Measurements from ENCODE around the gene SPAG9.

Gene SPAG9

GRCh38 chr17:51071556-51071955 lies 49.1 kb downstream of the SPAG9 start:
- no peak overlapping the region for H3K4me3 ChIP-seq (ENCODE audit: control insufficient read depth, low read depth, low read length)
- no peak for DNase-seq (ENCODE audit: low read depth)
- TF ChIP-seq CTCF (IDR thresholded peaks at IDR 0.05; ENCODE audit: control insufficient read depth, insufficient read depth, low read depth, low read length, missing control alignments), result no peak

GRCh38 chr17:51065466-51065865 lies 55.2 kb downstream of the SPAG9 start:
- H3K4me3 ChIP-seq (ENCODE audit: control insufficient read depth, low read depth, low read length), result no peak overlapping the region
- DNase-seq (ENCODE audit: low read depth), result no peak
- TF ChIP-seq CTCF (IDR thresholded peaks at IDR 0.05; ENCODE audit: control insufficient read depth, insufficient read depth, low read depth, low read length, missing control alignments), result no peak

- no peak for TF ChIP-seq CTCF (IDR thresholded peaks at IDR 0.05; ENCODE audit: control insufficient read depth, insufficient read depth, low read depth, low read length, missing control alignments)
- no peak for DNase-seq (ENCODE audit: low read depth)
- H3K4me3 ChIP-seq (ENCODE audit: control insufficient read depth, low read depth, low read length), result no peak overlapping the region
These were observed 56.5 kb downstream of the SPAG9 start for GRCh38 chr17:51064061-51064735.

GRCh38 chr17:51060396-51060795 lies 60.3 kb downstream of the SPAG9 start:
- no peak for DNase-seq (ENCODE audit: low read depth)
- no peak overlapping the region for H3K4me3 ChIP-seq (ENCODE audit: control insufficient read depth, low read depth, low read length)
- TF ChIP-seq CTCF (IDR thresholded peaks at IDR 0.05; ENCODE audit: control insufficient read depth, insufficient read depth, low read depth, low read length, missing control alignments), result no peak

GRCh38 chr17:51059781-51060180 lies 60.9 kb downstream of the SPAG9 start:
- no peak for TF ChIP-seq CTCF (IDR thresholded peaks at IDR 0.05; ENCODE audit: control insufficient read depth, insufficient read depth, low read depth, low read length, missing control alignments)

GRCh38 chr17:51057534-51057933 lies 63.1 kb downstream of the SPAG9 start:
- TF ChIP-seq CTCF (IDR thresholded peaks at IDR 0.05; ENCODE audit: control insufficient read depth, insufficient read depth, low read depth, low read length, missing control alignments), result no peak
- H3K4me3 ChIP-seq (ENCODE audit: control insufficient read depth, low read depth, low read length), result no peak overlapping the region
- DNase-seq (ENCODE audit: low read depth), result no peak

More at GRCh38 chr17:51059781-51060180, 60.9 kb downstream of the SPAG9 start:
- no peak for DNase-seq (ENCODE audit: low read depth)
- H3K4me3 ChIP-seq (ENCODE audit: control insufficient read depth, low read depth, low read length), result no peak overlapping the region
